Effector CD8-positive, alpha-beta T cell (primary cell): Measurements from ENCODE around the gene HECW1.
"Not testable (repeated sequence)": the region's sequence is repeated elsewhere in the genome, so short reads cannot be mapped to it uniquely, and the experiment has no call there.

Experiments used
- DNase-seq: peaks from one replicate; lab custom pipeline; 2025; lab: John Stamatoyannopoulos, UW

HECW1 gene

DNA sequence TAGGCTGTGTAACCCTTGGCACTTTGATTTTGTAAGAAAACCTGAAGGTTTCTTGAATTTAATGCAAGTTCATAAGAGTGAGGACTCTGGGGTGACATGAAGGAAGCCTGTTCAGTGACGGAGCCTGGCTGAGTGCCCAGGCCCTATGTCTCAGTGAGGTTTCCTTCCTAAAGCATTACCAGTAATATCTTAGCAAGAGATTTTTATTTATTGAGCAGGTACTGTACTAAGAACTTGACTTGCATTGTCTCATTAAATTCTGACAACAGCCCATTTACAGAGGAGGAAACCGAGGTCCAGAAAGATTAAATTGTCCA is 197.2 kb downstream of the HECW1 start:
- no peak for DNase-seq

DNA sequence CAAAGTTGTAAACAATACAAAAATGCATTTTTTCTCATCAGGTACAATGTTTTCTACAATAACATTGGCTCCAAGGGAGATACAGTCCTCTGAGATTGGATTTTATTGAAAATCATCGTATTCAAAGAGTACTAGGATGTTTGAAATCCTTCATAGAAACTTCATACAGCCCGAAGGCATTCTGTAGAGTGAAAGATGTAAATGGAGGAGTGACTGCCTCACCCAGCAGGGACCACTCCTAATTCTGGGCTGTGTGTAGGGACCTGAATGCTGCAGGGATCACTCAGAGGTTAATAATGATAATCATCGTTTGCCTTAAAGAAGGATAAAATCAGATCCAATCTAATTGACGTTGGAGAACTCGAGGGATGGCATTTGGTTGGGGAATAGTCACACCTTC is 198.6 kb downstream of the HECW1 start:
- DNase-seq = no peak

DNA sequence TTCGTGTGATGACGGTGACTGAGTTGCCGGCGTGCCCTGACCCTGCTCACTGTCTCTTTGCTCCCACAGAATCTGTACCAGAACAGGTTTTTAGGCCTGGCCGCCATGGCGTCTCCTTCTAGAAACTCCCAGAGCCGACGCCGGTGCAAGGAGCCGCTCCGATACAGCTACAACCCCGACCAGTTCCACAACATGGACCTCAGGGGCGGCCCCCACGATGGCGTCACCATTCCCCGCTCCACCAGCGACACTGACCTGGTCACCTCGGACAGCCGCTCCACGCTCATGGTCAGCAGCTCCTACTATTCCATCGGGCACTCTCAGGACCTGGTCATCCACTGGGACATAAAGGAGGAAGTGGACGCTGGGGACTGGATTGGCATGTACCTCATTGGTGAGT is 199.2 kb downstream of the HECW1 start:
- no peak for DNase-seq

DNA sequence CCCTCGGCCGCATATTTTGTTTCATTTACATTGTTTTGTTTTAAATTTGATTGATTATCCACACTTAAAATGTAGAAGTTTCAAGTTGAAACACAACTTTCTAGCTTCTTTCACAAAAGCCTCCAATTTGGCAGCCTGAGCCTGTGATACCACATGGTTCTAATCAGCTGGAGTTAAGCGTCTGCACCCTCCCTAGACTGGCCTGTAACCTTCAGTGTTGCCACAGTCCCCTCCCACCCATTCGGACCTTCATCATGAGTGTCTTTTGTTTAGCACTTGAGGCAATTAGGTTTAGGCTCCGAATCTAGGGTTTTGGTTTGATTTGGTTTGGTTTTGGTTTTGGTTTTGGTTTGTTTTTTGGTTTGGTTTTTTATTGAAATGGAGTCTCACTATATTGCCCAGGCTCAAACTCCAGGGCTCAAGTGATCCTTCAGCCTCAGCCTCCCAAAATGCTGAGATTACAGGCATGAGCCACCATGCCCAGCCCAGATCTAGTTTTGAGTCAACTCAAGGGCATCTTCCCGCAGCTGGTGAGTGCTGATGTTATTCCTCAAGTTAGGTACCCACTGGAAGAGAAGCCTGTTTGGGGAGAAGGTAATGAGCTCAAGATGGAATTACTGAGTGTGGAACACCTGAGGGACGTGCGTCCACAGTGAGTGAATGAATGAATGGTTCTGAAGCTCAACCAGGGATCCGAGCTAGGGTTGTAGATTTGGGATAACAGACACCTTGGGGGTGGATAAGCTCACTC is 201.4 kb downstream of the HECW1 start:
- DNase-seq = no peak

DNA sequence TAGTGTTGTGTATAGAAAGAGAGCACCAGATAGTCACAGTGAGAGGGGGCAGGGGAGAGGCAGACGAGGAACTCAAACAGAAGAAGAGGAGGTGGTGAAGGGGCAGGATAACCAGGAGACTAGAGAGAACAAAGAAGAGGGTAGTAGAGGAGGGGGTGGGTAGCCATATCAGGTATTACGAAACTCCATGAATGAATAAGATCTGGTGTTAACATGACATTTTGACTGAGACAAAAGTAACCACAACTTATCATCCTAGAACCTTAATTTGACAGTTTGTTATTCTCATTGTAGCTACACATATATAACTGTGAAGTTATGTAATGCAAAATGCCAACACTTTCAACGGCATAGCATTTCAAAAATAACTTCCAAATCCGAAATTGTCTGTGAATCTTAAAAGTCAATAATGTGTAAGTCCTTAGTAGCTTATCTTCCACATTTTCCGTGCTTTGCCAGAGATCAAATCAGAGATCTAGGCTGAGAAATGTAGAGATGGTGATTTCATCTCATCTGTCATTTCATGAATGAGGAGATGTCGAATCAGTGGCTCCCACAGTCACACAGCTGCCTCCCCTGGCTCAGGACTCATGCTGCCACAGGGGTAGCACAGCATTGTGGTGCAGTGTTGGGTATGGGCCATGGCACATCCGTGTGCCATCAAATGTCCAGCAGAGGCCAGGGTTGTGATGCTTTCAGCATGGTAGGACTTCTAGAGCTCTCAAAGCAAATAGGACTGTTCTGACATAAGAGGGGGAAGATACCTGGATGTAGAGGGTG is 202.1 kb downstream of the HECW1 start:
- no peak for DNase-seq

DNA sequence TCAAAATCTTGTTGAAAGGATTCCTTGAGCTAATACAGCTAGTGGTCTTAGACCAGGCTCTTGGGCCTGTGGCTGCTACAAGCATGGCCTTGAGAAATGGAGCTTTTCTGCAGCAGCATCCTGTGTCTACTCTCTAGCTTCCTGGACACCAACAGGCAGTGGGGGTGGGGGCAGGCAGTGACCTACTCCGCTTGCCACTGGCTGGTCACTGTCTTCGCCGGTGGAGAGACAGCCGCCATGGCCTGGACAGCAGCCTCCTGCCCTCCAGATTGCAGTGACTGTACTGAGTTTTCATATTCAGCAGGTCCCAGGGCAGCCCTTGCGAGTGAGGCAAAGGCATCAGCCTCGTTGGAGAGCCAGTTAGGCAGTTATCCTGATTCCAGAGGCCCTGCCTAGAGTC is 204.6 kb downstream of the HECW1 start:
- DNase-seq = no peak

DNA sequence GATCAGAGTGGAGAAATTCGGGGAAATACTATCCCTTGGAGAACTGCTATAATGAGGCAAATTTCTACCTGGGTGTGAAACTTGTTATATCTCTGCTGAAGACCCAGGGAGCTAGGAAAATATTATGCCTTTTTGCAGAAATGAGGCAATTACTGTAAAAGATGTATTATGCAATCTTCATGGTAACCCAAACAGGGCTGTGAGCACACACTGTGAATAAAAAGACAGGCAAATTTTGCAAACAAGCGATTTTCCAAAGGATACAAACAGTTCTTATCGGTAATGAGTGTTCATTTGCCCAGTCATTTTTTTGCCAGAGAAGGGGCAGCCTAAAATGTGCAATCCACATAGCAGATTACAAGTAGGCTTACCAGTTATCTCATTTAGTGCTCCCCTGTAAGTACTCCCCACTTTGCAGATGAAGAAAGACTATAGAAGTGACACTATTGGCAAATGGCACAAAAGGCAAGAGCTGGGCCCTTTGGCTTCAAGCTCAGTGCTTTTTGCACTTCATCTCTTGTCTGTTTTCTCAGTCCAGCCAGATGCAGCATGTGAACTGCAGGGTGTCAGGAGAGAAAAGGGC is 205.8 kb downstream of the HECW1 start:
- DNase-seq = no peak

DNA sequence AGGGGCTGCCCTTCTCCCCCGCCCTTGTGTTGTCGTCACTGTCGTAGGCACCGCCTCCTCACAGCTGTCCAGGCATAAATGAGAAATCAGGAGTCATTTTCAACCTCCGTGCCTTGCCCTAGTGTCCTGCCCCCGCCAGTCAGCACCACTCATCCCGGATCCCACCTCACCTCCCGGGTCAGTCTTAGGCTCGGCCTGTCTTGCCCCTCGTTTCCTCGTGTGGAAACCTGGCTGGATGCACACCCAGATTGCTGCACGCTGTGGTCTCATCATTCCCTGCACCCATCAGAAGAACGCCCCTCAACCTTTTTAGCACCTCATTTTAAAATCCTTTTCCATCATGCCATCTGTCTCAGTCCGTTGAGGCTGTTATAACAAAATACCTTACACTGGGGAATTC is 213.1 kb downstream of the HECW1 start:
- DNase-seq = no peak

DNA sequence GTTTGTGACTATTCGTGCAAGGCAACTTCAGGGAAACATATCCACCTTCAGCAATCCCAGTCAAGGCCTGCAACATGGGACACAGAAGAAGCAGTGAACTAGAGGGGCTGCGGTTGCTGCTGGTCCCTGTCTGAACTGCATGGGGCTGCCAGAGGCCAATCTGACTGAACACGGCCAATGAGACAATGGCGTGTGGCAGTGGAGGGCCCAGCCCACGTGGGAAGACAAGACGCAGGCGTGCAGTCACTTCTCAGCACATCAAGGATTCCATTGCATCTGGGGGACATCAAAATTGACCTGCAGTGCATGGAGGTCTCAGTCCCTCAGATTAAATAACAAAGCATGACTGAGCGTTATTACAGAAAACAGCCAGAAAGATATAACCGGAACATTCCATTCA is 215.9 kb downstream of the HECW1 start:
- DNase-seq = no peak

DNA sequence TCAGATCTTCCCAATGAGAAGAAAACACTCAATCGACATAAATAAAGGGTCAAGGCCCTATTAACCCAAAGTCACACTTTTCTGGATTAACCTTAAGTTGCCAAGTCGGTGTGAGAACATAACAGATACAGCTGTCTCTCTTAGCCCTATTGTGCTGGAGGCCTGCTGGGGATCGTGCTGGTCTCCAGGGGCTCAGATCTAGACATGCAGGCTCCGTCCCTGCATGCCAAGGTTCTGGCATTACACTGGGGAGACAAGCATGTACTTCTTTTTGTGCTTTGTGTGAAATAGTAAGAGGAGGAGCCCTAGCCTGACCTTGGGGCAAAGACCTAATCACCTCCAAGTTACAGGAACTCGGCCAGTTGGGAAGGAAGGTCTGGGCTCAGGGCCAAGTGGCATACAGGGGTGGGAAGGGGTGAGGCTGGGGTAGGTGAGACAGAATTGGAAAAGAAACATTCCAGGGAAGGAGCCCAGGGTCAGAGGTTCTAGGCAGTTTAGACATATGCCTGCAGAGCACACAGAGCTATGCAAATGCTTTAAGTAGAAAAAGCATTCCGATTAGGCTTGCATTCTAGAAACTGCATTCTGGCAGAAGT is 216.4 kb downstream of the HECW1 start:
- no peak for DNase-seq

DNA sequence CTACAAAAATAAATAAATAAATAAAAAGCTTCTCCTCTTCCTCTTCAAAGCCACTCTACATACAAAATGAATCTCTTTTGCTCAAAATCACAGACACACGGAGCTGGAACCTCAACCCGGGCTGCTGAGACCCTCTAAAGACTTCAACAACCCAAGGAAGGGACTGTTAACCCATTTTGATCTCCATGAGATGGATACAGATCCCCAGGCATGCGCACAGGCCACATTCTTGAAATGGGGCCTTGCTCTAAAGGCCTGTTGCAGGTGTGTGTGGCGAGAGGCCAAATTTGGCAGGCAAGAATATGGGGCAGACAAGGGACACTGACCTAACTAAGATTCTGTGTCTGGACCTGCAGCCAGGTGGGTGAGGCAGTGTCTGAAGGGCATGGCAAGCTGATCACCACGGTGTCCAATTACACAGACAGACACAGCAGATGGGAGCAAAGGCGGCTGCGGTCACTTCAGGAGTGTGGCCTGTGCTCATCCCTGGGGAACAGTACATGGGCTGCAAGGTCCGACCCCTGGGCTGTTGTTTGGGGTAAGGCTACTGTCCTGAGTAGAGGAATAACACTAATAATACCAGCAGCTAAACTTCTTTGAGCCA is 219.8 kb downstream of the HECW1 start:
- DNase-seq = no peak

DNA sequence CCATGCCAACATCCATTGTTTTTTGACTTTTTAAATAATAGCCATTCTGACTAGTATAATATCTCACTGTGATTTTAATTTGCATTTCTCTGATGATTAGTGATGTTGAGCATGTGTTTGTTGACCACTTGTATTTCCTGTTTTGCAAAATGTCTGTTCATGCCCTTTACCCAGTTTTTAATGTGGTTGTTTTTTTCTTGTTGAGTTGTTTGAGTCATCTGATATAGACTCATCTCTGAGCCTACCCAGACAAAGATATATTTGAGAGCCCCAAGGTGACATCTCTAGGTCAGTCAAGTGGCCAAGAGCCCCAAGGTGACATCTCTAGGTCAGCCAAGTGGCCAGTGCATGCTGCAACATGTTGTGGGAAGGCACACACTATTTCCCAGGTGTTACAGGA is 224.7 kb downstream of the HECW1 start:
- no peak for DNase-seq

DNA sequence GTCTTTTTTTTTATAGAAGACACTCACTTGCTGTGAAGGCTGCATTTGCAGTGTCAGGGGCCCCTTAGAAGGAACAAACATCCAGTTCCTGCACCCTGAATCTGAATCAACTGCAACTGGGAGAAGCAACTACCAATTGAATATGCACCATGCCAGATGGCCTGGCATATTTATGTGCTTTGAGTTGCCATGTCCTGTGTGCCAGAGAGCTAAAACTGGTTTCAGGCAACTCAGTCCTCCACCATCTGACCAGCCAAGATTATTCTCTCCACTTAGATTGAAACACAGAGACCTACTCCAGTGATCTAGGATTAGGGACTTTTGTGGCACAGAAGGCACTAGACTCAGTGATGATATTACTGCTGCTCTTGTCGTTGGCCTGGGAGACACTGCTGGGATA is 225.4 kb downstream of the HECW1 start:
- no peak for DNase-seq

DNA sequence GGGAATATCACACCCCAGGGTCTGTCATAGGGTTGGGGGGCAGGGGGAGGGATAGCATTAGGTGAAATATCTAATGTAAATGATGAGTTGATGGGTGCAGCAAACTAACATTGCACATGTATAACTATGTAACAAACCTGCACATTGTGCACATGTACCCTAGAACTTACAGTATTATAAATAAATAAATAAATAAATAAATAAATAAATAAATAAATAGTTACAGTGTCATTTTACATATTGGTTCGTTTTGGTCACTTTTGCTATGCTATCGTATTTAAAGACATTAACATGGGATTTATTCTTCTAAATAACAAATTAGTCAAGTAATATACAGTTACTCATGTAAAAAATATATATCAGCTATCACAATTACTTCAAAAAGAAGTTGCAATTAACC is 228.7 kb downstream of the HECW1 start:
- DNase-seq = no peak

DNA sequence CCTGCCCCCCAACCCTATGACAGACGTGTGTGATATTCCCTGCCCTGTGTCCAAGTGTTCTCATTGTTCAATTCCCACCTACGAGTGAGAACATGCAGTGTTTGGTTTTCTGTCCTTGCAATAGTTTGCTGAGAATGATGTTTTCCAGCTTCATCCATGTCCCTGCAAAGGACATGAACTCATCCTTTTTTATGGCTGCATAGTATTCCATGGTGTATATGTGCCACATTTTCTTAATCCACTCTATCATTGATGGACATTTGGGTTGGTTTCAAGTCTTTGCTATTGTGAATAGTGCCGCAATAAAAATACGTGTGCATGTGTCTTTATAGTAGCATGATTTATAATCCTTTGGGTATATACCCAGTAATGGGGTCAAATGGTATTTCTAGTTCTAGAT is 231.0 kb downstream of the HECW1 start:
- DNase-seq = not testable (repeated sequence)

DNA sequence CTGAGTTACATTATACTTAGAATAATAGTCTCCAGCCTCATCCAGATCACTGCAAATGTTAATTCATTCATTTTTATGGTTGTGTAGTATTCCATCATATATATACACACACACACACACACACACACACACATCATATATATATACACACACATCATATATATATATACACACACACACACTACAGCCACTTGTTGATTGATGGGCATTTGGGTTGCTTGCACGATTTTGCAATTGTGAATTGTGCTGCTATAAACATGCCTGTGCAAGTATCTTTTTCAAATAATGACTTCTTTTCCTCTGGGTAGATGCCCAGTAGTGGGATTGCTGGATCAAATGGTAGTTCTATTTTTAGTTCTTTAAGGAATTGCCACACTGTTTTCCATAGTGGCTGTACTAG is 233.2 kb downstream of the HECW1 start:
- not testable (repeated sequence) for DNase-seq

DNA sequence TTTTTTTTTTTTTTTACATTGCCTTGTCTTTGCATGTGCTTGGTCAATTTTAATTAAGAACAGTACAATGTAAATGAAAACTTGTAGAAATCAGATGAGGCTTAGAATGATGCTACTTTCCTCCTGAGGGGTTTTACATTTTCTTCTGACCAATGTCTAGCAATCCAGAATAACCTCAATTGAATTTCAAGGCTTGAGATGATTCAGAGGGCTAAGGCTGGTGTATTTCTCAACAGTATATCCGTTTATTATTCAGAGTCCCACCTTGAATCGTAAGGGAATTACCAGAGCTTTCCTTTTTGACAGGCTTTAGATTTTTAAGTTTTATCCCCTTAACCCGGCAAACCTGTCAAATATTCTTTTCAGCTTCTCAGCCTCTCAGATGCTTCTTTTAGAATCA is 239.2 kb downstream of the HECW1 start:
- no peak for DNase-seq

DNA sequence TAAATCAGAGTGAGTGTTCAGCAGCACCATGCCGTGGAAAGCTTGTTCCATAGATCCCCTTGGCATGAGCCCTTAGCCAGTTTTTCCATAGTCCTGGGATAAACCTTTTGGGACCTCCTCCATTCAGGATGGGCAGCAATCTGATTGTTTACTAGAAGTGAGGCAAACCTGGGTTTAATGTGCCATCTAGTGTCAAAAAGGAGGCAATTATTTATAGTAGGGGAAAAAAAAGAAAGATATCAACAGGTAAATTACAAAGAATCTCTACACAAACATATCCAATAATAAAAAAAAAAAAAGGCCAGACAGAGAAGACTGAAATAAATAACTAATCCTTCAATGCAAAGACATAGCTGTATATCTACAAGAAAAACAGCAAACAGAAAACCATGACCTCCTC is 241.5 kb downstream of the HECW1 start:
- DNase-seq = no peak

DNA sequence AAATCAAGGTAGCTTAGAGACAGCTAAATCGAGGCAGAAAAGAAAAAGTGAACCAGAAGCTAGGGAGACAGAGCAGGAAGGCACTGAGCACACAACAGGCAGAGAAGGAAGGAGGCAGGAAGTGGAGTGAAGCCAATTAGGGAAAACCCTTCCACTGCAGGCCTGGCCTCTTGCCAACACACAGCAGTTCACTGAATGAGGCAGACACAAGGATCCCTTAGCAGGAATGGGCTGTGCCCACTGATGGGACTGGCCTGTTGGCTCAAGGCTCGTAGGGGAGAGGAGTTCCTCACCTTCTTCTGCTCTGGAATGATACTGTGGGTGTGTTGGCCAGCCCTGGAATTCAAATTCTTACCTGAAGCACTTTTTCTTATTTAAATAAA is 250.2 kb downstream of the HECW1 start:
- DNase-seq = no peak

DNA sequence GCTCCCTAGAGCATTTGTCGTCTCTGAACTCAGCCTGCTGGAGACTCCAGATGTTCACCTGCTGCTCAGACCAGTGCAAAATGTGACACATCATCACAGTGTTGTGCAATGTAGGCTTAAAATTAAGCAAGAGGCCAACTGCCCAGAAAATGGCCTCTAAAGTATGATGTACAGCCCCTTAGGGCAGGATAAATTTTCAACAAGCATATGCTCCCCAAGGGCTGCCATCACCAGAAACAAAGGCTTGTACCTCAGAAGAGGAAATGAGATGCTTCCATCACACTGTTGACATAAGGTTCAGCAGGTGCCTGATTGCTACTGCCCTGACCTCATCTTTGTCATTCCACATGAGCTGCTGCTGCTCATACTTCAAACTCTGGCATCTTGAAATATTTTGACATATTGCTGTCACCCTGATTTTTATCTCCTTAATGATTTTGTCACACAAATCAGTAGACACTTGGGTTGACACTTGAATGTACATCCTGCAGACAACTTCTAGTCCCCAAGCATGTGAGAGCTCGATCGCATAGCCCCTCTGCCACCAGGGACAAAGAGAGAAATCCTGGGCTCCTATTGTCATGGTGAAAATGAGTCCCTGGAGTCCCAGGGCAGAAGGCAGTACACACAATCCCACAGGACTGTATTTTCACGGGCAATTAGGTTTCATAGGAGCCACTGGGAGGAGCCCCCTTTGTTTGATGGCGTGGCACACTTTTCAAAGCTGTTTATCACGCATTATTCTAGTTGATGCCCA is 250.8 kb downstream of the HECW1 start:
- no peak for DNase-seq

DNA sequence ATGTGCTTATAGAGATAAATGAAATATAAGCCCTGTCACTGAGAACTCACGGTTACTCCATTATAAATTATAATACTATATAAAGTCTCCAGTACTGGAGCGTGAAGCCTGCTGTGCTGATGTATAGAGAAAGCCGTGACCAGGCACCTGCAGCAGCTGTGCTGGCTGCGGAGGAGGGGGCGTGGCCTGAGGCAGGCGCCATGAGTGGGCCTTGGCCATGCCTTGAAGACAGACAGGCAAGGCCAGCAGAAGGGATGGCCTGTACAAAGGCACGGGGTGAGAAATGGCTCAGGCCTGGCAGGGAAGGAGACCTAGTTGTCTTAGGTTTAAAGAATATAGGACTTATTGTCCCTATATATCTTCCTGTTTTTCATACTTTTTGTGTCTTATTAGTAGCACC is 251.9 kb downstream of the HECW1 start:
- DNase-seq = no peak
